GM12878 (cell line): Measurements from ENCODE around the gene MAGI1. TPM values are rescaled to one million over a fixed set of nuclear protein-coding genes. Genes with fewer than 3 reads are reported as not detected.

Experiments used
- ATAC-seq: fragments of 200-7000 bp; cut with Tn5 transposase; 3 replicates; pipeline ENCODE4 v1.9.1; 2020; ENCODE audit warnings: mild to moderate bottlenecking, moderate library complexity
- BruUV-seq: library from RNA; stranded (reverse); fragments of 400-500 nt; replicated peaks from 2 replicates; lab custom pipeline; 2021; lab: Mats Ljungman, UMichigan
- CTCF ChIA-PET: fragments of 300-600 bp; sonication (Branson Sonifier 250); formaldehyde crosslinking; extraction: SDS; loops from one replicate; lab custom pipeline; 2021; ENCODE audit warnings: inconsistent platforms; lab: Yijun Ruan, JAX
- POLR2A ChIA-PET: fragments of 350-600 bp; formaldehyde crosslinking; extraction: SDS; loops from one replicate; lab custom pipeline; 2021; ENCODE audit warnings: inconsistent platforms; lab: Charles Lee
- RAD21 ChIA-PET: fragments of 300-600 bp; sonication (Branson Sonifier 250); formaldehyde crosslinking; loops from one replicate; lab custom pipeline; 2023; ENCODE audit warnings: antibody characterized with exemption; ENCODE audit not compliant: unreplicated experiment; lab: Charles Lee
- SMC1A ChIA-PET: fragments of 300-600 bp; sonication (Branson Sonifier 250); formaldehyde crosslinking; loops from one replicate; lab custom pipeline; 2023; ENCODE audit not compliant: unreplicated experiment, uncharacterized antibody; lab: Charles Lee
- DNase-seq: peaks from one replicate; pipeline ENCODE4 v3.0.0-alpha.2; 2011; ENCODE audit warnings: low read depth, low spot score
- FAIRE-seq: peaks from 3 replicates; lab custom pipeline; 2011; peaks lifted over from hg19 to GRCh38; lab: Jason Lieb, UNC
- H2AFZ ChIP-seq: 2 replicates; pipeline ENCODE4 v1.6.0; 2011; ENCODE audit warnings: low read depth, low read length, control low read depth; ENCODE audit not compliant: control insufficient read depth
- H3K27ac ChIP-seq: 2 replicates; pipeline ENCODE4 v1.5.1; 2011; ENCODE audit warnings: control low read depth; ENCODE audit not compliant: control insufficient read depth, insufficient read depth
- H3K27me3 ChIP-seq, 2 experiments: replicated peaks in 1 of 2; 2 replicates each; pipeline versions ENCODE4 v1.6.0 to v1.6.1; 2011; ENCODE audit warnings: low read length in 1 of 2; ENCODE audit not compliant: control insufficient read depth in 2 of 2, insufficient read depth in 2 of 2
- H3K36me3 ChIP-seq, 2 experiments: 2 replicates each; pipeline ENCODE4 v1.5.1; 2011; ENCODE audit warnings: low read length in 1 of 2; ENCODE audit not compliant: control insufficient read depth in 2 of 2, insufficient read depth in 2 of 2
- H3K4me1 ChIP-seq: 2 replicates; pipeline ENCODE4 v1.6.1; 2011; ENCODE audit warnings: mild to moderate bottlenecking, low read length, moderate library complexity, mixed read lengths; ENCODE audit not compliant: control insufficient read depth, insufficient read depth
- H3K4me2 ChIP-seq: 2 replicates; pipeline ENCODE4 v1.6.0; 2011; ENCODE audit warnings: control low read depth; ENCODE audit not compliant: control insufficient read depth, insufficient read depth
- H3K4me3 ChIP-seq: fragments of 200-600 bp; sonication (generic); 2 replicates; pipeline ENCODE4 v1.5.1; 2016
- H3K79me2 ChIP-seq: 2 replicates; pipeline ENCODE4 v1.6.0; 2011; ENCODE audit warnings: low read length; ENCODE audit not compliant: control insufficient read depth, insufficient read depth
- H3K9ac ChIP-seq: 2 replicates; pipeline ENCODE4 v1.8.0; 2011; ENCODE audit warnings: low read length, control low read depth, mixed read lengths; ENCODE audit not compliant: control insufficient read depth, insufficient read depth
- H3K9me3 ChIP-seq: replicated peaks from 3 replicates; pipeline ENCODE4 v1.5.1; 2011; ENCODE audit warnings: mild to moderate bottlenecking, low read length; ENCODE audit not compliant: control insufficient read depth, insufficient read depth
- H4K20me1 ChIP-seq: 2 replicates; pipeline ENCODE4 v1.6.0; 2011; ENCODE audit not compliant: control insufficient read depth, insufficient read depth
- HCFC1 ChIP-seq: fragments of 150-350 bp; IDR thresholded peaks from 2 replicates; pipeline ENCODE4 v1.6.1; 2014; ENCODE audit warnings: low read length
- HDAC6 ChIP-seq: fragments of 200-600 bp; sonication (generic); IDR thresholded peaks from one replicate; pipeline ENCODE4 v1.8.0; 2017; ENCODE audit warnings: antibody characterized with exemption; ENCODE audit not compliant: unreplicated experiment
- NBN ChIP-seq: fragments of 450-650 bp; IDR thresholded peaks from 2 replicates; pipeline ENCODE4 v1.6.1; 2016
- NRF1 ChIP-seq: conservative IDR thresholded peaks from 2 replicates; pipeline ENCODE4 v1.6.1; 2011; ENCODE audit warnings: mild to moderate bottlenecking, low read depth, low read length, improper control_type of control experiment
- PAX5 ChIP-seq: IDR thresholded peaks from 2 replicates; pipeline ENCODE4 v1.6.1; 2011; ENCODE audit warnings: low read depth, low read length, borderline replicate concordance
- PML ChIP-seq: IDR thresholded peaks from 2 replicates; pipeline ENCODE4 v1.6.1; 2012; ENCODE audit warnings: low read length, inconsistent platforms
- SP1 ChIP-seq: IDR thresholded peaks from one replicate; pipeline ENCODE4 v1.6.1; 2011; ENCODE audit warnings: low read depth, low read length
- SREBF1 ChIP-seq: IDR thresholded peaks from 2 replicates; pipeline ENCODE4 v1.6.1; 2012; ENCODE audit warnings: mild to moderate bottlenecking, low read length
- TAF1 ChIP-seq: IDR thresholded peaks from 2 replicates; pipeline ENCODE4 v1.6.1; 2011; ENCODE audit warnings: mild to moderate bottlenecking, low read depth, low read length, borderline replicate concordance
- ZNF217 ChIP-seq: fragments of 450-650 bp; IDR thresholded peaks from 2 replicates; pipeline ENCODE4 v1.6.1; 2017; ENCODE audit warnings: antibody characterized with exemption, mild to moderate bottlenecking
- WGBS: methylation state at CpG from one replicate; pipeline ENCODE4 v1.1.6; 2016; ENCODE audit warnings: low lambda C conversion rate; ENCODE audit not compliant: insufficient replicate concordance, insufficient coverage; ENCODE audit errors: missing lambda C conversion rate; 5-methylcytosine and 5-hydroxymethylcytosine counted together
- in situ Hi-C: fragments of 300-500 bp; cut with MboI; formaldehyde crosslinking; loops from 9 replicates; pipeline ENCODE4 v1.14.3; 2018; ENCODE audit warnings: mixed read lengths
- intact Hi-C: fragments of 100-400 bp; cut with micrococcal nuclease; formaldehyde crosslinking; loops from one replicate; pipeline ENCODE4 v1.14.2; 2022; ENCODE audit not compliant: unreplicated experiment
- polyA plus RNA-seq, 11 experiments: library from polyadenylated mRNA; depleted of rRNA in 4 of 11; unstranded in 6 of 11; stranded (reverse) in 5 of 11; fragments of >200 nt; fragmentation: Nextera tagmentation in 4 of 11; fragmentation: Illumina TruSeq in 1 of 11; extraction: Ambion mirVana in 4 of 11; extraction: Trizol in 1 of 11; gene quantifications; 1 replicate in 1 of 11; 2 replicates in 10 of 11; pipeline versions ENCODE4 v1.2.1 to v1.2.3, GENCODE V29; 2011 to 2016; ENCODE audit warnings: inconsistent platforms in 2 of 11, missing spikeins in 2 of 11, low read depth in 1 of 11
- total RNA-seq, 4 experiments: library from RNA; depleted of rRNA in 3 of 4; stranded (reverse); fragments of >200 nt in 3 of 4; fragmentation: Illumina TruSeq in 1 of 4; extraction: Trizol in 1 of 4; gene quantifications; 2 replicates each; pipeline versions ENCODE4 v1.2.1 to v1.2.3, GENCODE V29; 2013 to 2021
- TF ChIP-seq, protein P1 (sequence below): fragments of 450-650 bp; IDR thresholded peaks from 2 replicates; pipeline ENCODE4 v1.6.1; 2017; ENCODE audit warnings: mild to moderate bottlenecking, low read depth, inconsistent platforms; ENCODE audit not compliant: poor library complexity, severe bottlenecking
- TF ChIP-seq, protein P2 (sequence below): fragments of 450-650 bp; IDR thresholded peaks from 2 replicates; pipeline ENCODE4 v1.6.1; 2014; ENCODE audit warnings: mild to moderate bottlenecking
- TF ChIP-seq, protein P3 (sequence below): IDR thresholded peaks from 2 replicates; pipeline ENCODE4 v1.6.1; 2011; ENCODE audit warnings: low read depth, mild to moderate bottlenecking, low read length, moderate library complexity, borderline replicate concordance; ENCODE audit errors: extremely low read depth

The MAGI1 gene
- total and polyA plus RNA-seq, 10 of the 15 experiments (the other 5 are each of a cell fraction or from before 2014, with no cell fraction given) = 0.02 to 3.3 (median 0.29) TPM; not detected in 1

DNA sequence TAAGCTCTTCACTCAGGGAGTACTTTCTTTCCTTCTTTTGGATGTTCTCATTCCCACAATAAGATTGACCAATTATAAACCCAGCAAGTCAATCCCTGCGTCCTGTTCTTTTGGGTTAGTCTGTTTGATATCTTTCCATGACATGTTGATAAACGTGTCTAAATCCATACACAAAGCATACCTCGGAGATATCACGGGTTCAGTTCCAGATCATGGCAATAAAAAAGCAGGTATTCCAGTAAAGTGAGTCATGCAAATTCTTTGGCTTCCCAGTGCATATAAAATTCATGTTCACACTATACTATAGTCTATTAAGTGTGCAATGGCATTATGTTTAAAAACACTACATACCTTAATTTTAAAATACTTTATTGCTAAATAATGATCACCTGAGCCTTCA lies 667.7 kb downstream of the MAGI1 start:
- ChIA-PET CTCF (no interaction called here), POLR2A (no interaction called here), SMC1A (no interaction called here), RAD21 (no interaction called here)
- ATAC-seq (no peak), FAIRE-seq (no peak), DNase-seq (no peak)
- H3K9ac ChIP-seq = no peak overlapping the region
- no peaks in the 10 kb centered on the region for H3K9me3 ChIP-seq
- TF ChIP-seq SREBF1 (no peak), NBN (no peak), HCFC1 (no peak), PAX5 (no peak), SP1 (no peak), NRF1 (no peak), ZNF217 (no peak), PML (no peak), TAF1 (no peak), HDAC6 (no peak)
- TF ChIP-seq, protein P1, sequence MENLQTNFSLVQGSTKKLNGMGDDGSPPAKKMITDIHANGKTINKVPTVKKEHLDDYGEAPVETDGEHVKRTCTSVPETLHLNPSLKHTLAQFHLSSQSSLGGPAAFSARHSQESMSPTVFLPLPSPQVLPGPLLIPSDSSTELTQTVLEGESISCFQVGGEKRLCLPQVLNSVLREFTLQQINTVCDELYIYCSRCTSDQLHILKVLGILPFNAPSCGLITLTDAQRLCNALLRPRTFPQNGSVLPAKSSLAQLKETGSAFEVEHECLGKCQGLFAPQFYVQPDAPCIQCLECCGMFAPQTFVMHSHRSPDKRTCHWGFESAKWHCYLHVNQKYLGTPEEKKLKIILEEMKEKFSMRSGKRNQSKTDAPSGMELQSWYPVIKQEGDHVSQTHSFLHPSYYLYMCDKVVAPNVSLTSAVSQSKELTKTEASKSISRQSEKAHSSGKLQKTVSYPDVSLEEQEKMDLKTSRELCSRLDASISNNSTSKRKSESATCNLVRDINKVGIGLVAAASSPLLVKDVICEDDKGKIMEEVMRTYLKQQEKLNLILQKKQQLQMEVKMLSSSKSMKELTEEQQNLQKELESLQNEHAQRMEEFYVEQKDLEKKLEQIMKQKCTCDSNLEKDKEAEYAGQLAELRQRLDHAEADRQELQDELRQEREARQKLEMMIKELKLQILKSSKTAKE = no peak
- TF ChIP-seq, protein P2, sequence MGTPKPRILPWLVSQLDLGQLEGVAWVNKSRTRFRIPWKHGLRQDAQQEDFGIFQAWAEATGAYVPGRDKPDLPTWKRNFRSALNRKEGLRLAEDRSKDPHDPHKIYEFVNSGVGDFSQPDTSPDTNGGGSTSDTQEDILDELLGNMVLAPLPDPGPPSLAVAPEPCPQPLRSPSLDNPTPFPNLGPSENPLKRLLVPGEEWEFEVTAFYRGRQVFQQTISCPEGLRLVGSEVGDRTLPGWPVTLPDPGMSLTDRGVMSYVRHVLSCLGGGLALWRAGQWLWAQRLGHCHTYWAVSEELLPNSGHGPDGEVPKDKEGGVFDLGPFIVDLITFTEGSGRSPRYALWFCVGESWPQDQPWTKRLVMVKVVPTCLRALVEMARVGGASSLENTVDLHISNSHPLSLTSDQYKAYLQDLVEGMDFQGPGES = no peak
- TF ChIP-seq, protein P3, sequence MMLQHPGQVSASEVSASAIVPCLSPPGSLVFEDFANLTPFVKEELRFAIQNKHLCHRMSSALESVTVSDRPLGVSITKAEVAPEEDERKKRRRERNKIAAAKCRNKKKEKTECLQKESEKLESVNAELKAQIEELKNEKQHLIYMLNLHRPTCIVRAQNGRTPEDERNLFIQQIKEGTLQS = no peak
- in situ Hi-C loops (no loop called here), intact Hi-C loops (no loop called here)
- H4K20me1 ChIP-seq = no peaks in the 10 kb centered on the region
- WGBS = 5% methylated on average over 4 of the region's 4 CpGs
- H3K27me3 ChIP-seq = no peaks in the 10 kb centered on the region
- H3K4me3 ChIP-seq = no peak overlapping the region
- H2AFZ ChIP-seq = no peak overlapping the region
- BruUV-seq = no TSS peak
- H3K27ac ChIP-seq = no peak overlapping the region
- no peaks in the 10 kb centered on the region for H3K79me2 ChIP-seq
- no peaks in the 10 kb centered on the region for H3K36me3 ChIP-seq
- no peaks in the 10 kb centered on the region for H3K4me1 ChIP-seq
- H3K4me2 ChIP-seq = no peak overlapping the region
